K562 (cell line): Measurements from ENCODE around the gene TNFAIP8L2. TPM values are rescaled to one million over a fixed set of nuclear protein-coding genes. Genes with fewer than 3 reads are reported as not detected.

Source experiments
- ATAC-seq: fragments of 200-7000 bp; cut with Tn5 transposase; 3 replicates; pipeline ENCODE4 v1.9.1; 2020; ENCODE audit warnings: moderate library complexity
- BruUV-seq: library from RNA; stranded (reverse); fragments of 400-500 nt; replicated peaks from 2 replicates; lab custom pipeline; 2021; lab: Mats Ljungman, UMichigan
- CTCF ChIA-PET: fragments of 300-600 bp; formaldehyde crosslinking; extraction: SDS; loops from one replicate; lab custom pipeline; 2021; ENCODE audit warnings: low intra/inter-chr PET ratio; lab: Yijun Ruan, JAX
- POLR2A ChIA-PET: fragments of 300-600, 350-650 bp; sonication (Branson Sonifier 250); formaldehyde crosslinking; extraction: SDS; loops from one replicate; lab custom pipeline; 2021; ENCODE audit warnings: antibody characterized with exemption, inconsistent platforms; lab: Yijun Ruan, JAX
- DNase-seq, 4 experiments: peaks; one replicate each; pipeline versions ENCODE4 v3.0.0 to v3.0.0-alpha.2; 2011 to 2018; ENCODE audit warnings: low spot score in 3 of 4, mixed read lengths in 3 of 4; ENCODE audit errors: extremely low read depth in 1 of 4
- FAIRE-seq: peaks from 2 replicates; lab custom pipeline; 2011; peaks lifted over from hg19 to GRCh38; lab: Jason Lieb, UNC
- H2AFZ ChIP-seq: 2 replicates; pipeline ENCODE4 v1.6.0; 2011; ENCODE audit warnings: low read depth, low read length, control low read depth, inconsistent platforms
- H3K27ac ChIP-seq: fragments of 200-600 bp; 3 replicates; pipeline ENCODE4 v1.8.0; 2011; ENCODE audit warnings: low read depth, mild to moderate bottlenecking, control low read depth, inconsistent platforms, low read length, moderate library complexity, mixed read lengths; ENCODE audit errors: extremely low read depth
- H3K27me3 ChIP-seq, 2 experiments: fragments of 300-600 bp in 1 of 2; 2 replicates in 1 of 2; 3 replicates in 1 of 2; pipeline versions ENCODE4 v1.6.0 to v1.8.0; 2011; ENCODE audit warnings: inconsistent platforms in 2 of 2, low read length in 2 of 2, mild to moderate bottlenecking in 1 of 2, mixed read lengths in 1 of 2, moderate library complexity in 1 of 2; ENCODE audit not compliant: control insufficient read depth in 2 of 2, insufficient read depth in 2 of 2
- H3K36me3 ChIP-seq: fragments of 300-600 bp; 3 replicates; pipeline ENCODE4 v1.8.0; 2011; ENCODE audit warnings: mild to moderate bottlenecking, low read length, inconsistent platforms; ENCODE audit not compliant: control insufficient read depth, insufficient read depth
- H3K4me1 ChIP-seq, 2 experiments: fragments of 200-600 bp in 1 of 2; replicated peaks in 1 of 2; 2 replicates in 1 of 2; 3 replicates in 1 of 2; pipeline versions ENCODE4 v1.5.1 to v1.8.0; 2011; ENCODE audit warnings: inconsistent platforms in 2 of 2, low read length in 2 of 2, mild to moderate bottlenecking in 1 of 2, mixed read lengths in 1 of 2, moderate library complexity in 1 of 2; ENCODE audit not compliant: control insufficient read depth in 2 of 2, insufficient read depth in 2 of 2
- H3K4me2 ChIP-seq: 2 replicates; pipeline ENCODE4 v1.6.1; 2011; ENCODE audit warnings: low read length, control low read depth, inconsistent platforms, mixed read lengths; ENCODE audit not compliant: insufficient read depth
- H3K4me3 ChIP-seq: fragments of 200-600 bp; sonication (generic), shearing (Covaris generic); 2 replicates; pipeline ENCODE4 v1.5.1; 2016; ENCODE audit warnings: control low read depth, inconsistent platforms
- H3K79me2 ChIP-seq: fragments of 200-600 bp; 3 replicates; pipeline ENCODE4 v1.8.0; 2011; ENCODE audit warnings: low read length, inconsistent platforms; ENCODE audit not compliant: control insufficient read depth, insufficient read depth
- H3K9ac ChIP-seq, 2 experiments: 2 replicates each; pipeline versions ENCODE4 v1.6.0 to v1.6.1; 2011; ENCODE audit warnings: low read depth in 2 of 2, low read length in 2 of 2, control low read depth in 1 of 2, inconsistent platforms in 1 of 2, mild to moderate bottlenecking in 1 of 2, mixed read lengths in 1 of 2; ENCODE audit not compliant: insufficient read depth in 1 of 2
- H3K9me1 ChIP-seq: one replicate; pipeline ENCODE4 v1.6.0; 2011; ENCODE audit warnings: inconsistent platforms, mild to moderate bottlenecking, low read length, moderate library complexity; ENCODE audit not compliant: control insufficient read depth, insufficient read depth
- H3K9me3 ChIP-seq: replicated peaks from 2 replicates; pipeline ENCODE4 v1.5.1; 2011; ENCODE audit warnings: low read depth, low read length, inconsistent platforms; ENCODE audit not compliant: control insufficient read depth, insufficient read depth
- H4K20me1 ChIP-seq: replicated peaks from 2 replicates; pipeline ENCODE4 v1.6.1; 2011; ENCODE audit warnings: low read length, inconsistent platforms, mixed read lengths; ENCODE audit not compliant: control insufficient read depth, insufficient read depth
- ARID1B ChIP-seq: fragments of 450-650 bp; IDR thresholded peaks from 2 replicates; pipeline ENCODE4 v1.6.1; 2016; ENCODE audit warnings: antibody characterized with exemption, mild to moderate bottlenecking, inconsistent platforms
- JUNB ChIP-seq: fragments of 450-650 bp; formaldehyde crosslinking; conservative IDR thresholded peaks from 2 replicates; pipeline ENCODE4 v1.4.0; 2020; ENCODE audit warnings: mild to moderate bottlenecking
- NKRF ChIP-seq: fragments of 450-650 bp; IDR thresholded peaks from 2 replicates; pipeline ENCODE4 v1.6.1; 2016; ENCODE audit warnings: borderline replicate concordance
- PHF21A ChIP-seq: fragments of 450-650 bp; IDR thresholded peaks from 2 replicates; pipeline ENCODE4 v1.6.1; 2017; ENCODE audit warnings: low read depth, borderline replicate concordance
- SREBF2 ChIP-seq: sonication (generic); formaldehyde crosslinking; IDR thresholded peaks from 2 replicates; pipeline ENCODE4 v1.4.0; 2020; ENCODE audit warnings: mild to moderate bottlenecking, missing genetic modification reagents
- TBL1XR1 ChIP-seq, 2 experiments: IDR thresholded peaks; 2 replicates each; pipeline ENCODE4 v1.6.1; 2012; ENCODE audit warnings: improper control_type of control experiment in 2 of 2, low read length in 2 of 2, mild to moderate bottlenecking in 1 of 2
- TCFL5 ChIP-seq: fragments of 250-450 bp; sonication (Bioruptor Pico); conservative IDR thresholded peaks from 2 replicates; pipeline ENCODE4 v1.6.1; 2021; ENCODE audit warnings: mild to moderate bottlenecking, moderate library complexity, matching md5 sums
- TEAD1 ChIP-seq, 2 experiments: fragments of 450-650 bp in 1 of 2; sonication (generic) in 1 of 2; formaldehyde crosslinking; IDR thresholded peaks; 2 replicates each; pipeline versions ENCODE4 v1.4.0 to v1.8.0; 2020 to 2022; ENCODE audit warnings: mild to moderate bottlenecking in 2 of 2, missing genetic modification reagents in 1 of 2
- ZC3H11A ChIP-seq: IDR thresholded peaks from 2 replicates; pipeline ENCODE4 v1.6.1; 2012; ENCODE audit warnings: low read depth, low read length, improper control_type of control experiment
- ZNF212 ChIP-seq: fragments of 450-650 bp; formaldehyde crosslinking; IDR thresholded peaks from 2 replicates; pipeline ENCODE4 v1.4.0; 2020; ENCODE audit warnings: mild to moderate bottlenecking
- ZNF696 ChIP-seq: fragments of 250-450 bp; sonication (Bioruptor Pico); conservative IDR thresholded peaks from 2 replicates; pipeline ENCODE4 v1.4.0; 2020; ENCODE audit warnings: mild to moderate bottlenecking, moderate library complexity
- WGBS: fragments of 100-300 bp; shearing (Covaris generic); methylation state at CpG from one replicate; pipeline ENCODE4 v1.1.6; 2016; ENCODE audit warnings: low coverage, mixed read lengths; ENCODE audit not compliant: insufficient coverage; ENCODE audit errors: missing lambda C conversion rate; 5-methylcytosine and 5-hydroxymethylcytosine counted together
- in situ Hi-C: fragments of 300-500 bp; cut with MboI; formaldehyde crosslinking; loops from 4 replicates; pipeline ENCODE4 v1.15.0; 2018; ENCODE audit warnings: inconsistent platforms, mixed read lengths
- intact Hi-C: fragments of 100-400 bp; cut with micrococcal nuclease; formaldehyde crosslinking; loops from 2 replicates; pipeline ENCODE4 v1.14.2; 2022
- polyA plus RNA-seq, 8 experiments: library from polyadenylated mRNA; depleted of rRNA in 4 of 8; stranded (reverse) in 5 of 8; unstranded in 3 of 8; fragments of >200 nt; fragmentation: Nextera tagmentation in 2 of 8; fragmentation: Illumina TruSeq in 1 of 8; extraction: Ambion mirVana in 2 of 8; extraction: Trizol in 1 of 8; gene quantifications; 2 replicates each; pipeline versions ENCODE4 v1.2.1 to v1.2.3, GENCODE V29; 2011 to 2014; ENCODE audit warnings: inconsistent platforms in 1 of 8, missing spikeins in 1 of 8
- total RNA-seq, 7 experiments: library from RNA; depleted of rRNA in 6 of 7; stranded (reverse); fragments of >200 nt in 6 of 7; fragmentation: Illumina TruSeq in 2 of 7; extraction: Trizol in 2 of 7; gene quantifications; 2 replicates each; pipeline versions ENCODE4 v1.2.1 to v1.2.3, GENCODE V29; 2011 to 2021; ENCODE audit warnings: low replicate concordance in 1 of 7

The TNFAIP8L2 gene
- total and polyA plus RNA-seq, 9 of the 15 experiments (the other 6 are each of a cell fraction or from before 2014, with no cell fraction given): 0.05 to 1.7 (median 0.52) TPM

- no peaks in the 10 kb centered on the region for H3K79me2 ChIP-seq
- no TSS peak for BruUV-seq
- no peaks in the 10 kb centered on the region for H3K9me3 ChIP-seq
- H3K27ac ChIP-seq: no peak overlapping the region
- ChIA-PET CTCF (interaction anchor here (1.0 kb wide), 1 partner anchor 14 kb away, joined by 3 read pairs; no protein-coding TSS in a partner anchor), POLR2A (no interaction called here)
- no peak overlapping the region for H3K4me3 ChIP-seq
- H3K9ac ChIP-seq: no peak overlapping the region
- WGBS: 81% methylated on average over 5 of the region's 5 CpGs
- no peaks in the 10 kb centered on the region for H3K27me3 ChIP-seq
- in situ Hi-C loops (no loop called here), intact Hi-C loops (no loop called here)
- H3K4me1 ChIP-seq: no peaks in the 10 kb centered on the region
- no peak for ATAC-seq
- DNase-seq: no peak
- H3K36me3 ChIP-seq: no peaks in the 10 kb centered on the region
- no peak overlapping the region for H2AFZ ChIP-seq
- no peak overlapping the region for H3K4me2 ChIP-seq
- H3K9me1 ChIP-seq: no peaks in the 10 kb centered on the region
- no peak for FAIRE-seq
- H4K20me1 ChIP-seq: no peaks in the 10 kb centered on the region
- TF ChIP-seq ZNF696 (no peak), ZNF212 (CRISPR knock-in tag) (no peak), NKRF (no peak), TCFL5 (CRISPR knock-in tag) (no peak), SREBF2 (CRISPR knock-in tag) (no peak), TBL1XR1 (IDR thresholded peaks at IDR 0.05; ENCODE audit: low read length in 2 of 2) (no peak), ZC3H11A (no peak), PHF21A (no peak), ARID1B (no peak), TEAD1 (CRISPR knock-in tag; IDR thresholded peaks at IDR 0.05) (no peak), JUNB (CRISPR knock-in tag) (no peak)
Measured at GRCh38 chr1:151113877-151114276, 42.6 kb upstream of the TNFAIP8L2 start.
